SK-N-SH treated with all-trans-retinoic acid at 6 μM for 48 hours (cell line): ENCODE results near the gene LILRA1.
"Not testable (repeated sequence)": the region's sequence is repeated elsewhere in the genome, so short reads cannot be mapped to it uniquely, and the experiment has no call there.

Experiments used
- ATAC-seq: fragments of 200-7000 bp; cut with Tn5 transposase; 3 replicates; pipeline ENCODE4 v1.9.1; 2020; ENCODE audit warnings: mild to moderate bottlenecking, moderate library complexity
- ARNTL ChIP-seq: fragments of 450-650 bp; formaldehyde crosslinking; IDR thresholded peaks from 2 replicates; pipeline ENCODE4 v1.5.0; 2020; ENCODE audit warnings: low read depth, mild to moderate bottlenecking, moderate library complexity, borderline replicate concordance
- BACH2 ChIP-seq: fragments of 250-450 bp; sonication (Bioruptor Pico); IDR thresholded peaks from 2 replicates; pipeline ENCODE4 v1.9.0; 2021; ENCODE audit warnings: mild to moderate bottlenecking, borderline replicate concordance
- CSDC2 ChIP-seq: fragments of 250-450 bp; sonication (Bioruptor Pico); IDR thresholded peaks from 2 replicates; pipeline ENCODE4 v1.5.0; 2020; ENCODE audit warnings: mild to moderate bottlenecking, moderate library complexity
- ESRRG ChIP-seq: fragments of 250-450 bp; sonication (Bioruptor Pico); IDR thresholded peaks from 2 replicates; pipeline ENCODE4 v1.6.1; 2021; ENCODE audit warnings: mild to moderate bottlenecking
- GLIS3 ChIP-seq: fragments of 250-450 bp; sonication (Bioruptor Pico); IDR thresholded peaks from 2 replicates; pipeline ENCODE4 v1.5.0; 2020; ENCODE audit warnings: mild to moderate bottlenecking, moderate library complexity
- ISL1 ChIP-seq: fragments of 250-450 bp; sonication (Bioruptor Pico); IDR thresholded peaks from 2 replicates; pipeline ENCODE4 v2.1.2; 2022; ENCODE audit warnings: mild to moderate bottlenecking, moderate library complexity
- PATZ1 ChIP-seq: fragments of 250-450 bp; sonication (Bioruptor Pico); IDR thresholded peaks from 2 replicates; pipeline ENCODE4 v1.8.0; 2020; ENCODE audit warnings: mild to moderate bottlenecking, moderate library complexity, borderline replicate concordance
- PPARA ChIP-seq: fragments of 250-450 bp; sonication (Bioruptor Pico); IDR thresholded peaks from 2 replicates; pipeline ENCODE4 v1.5.0; 2020; ENCODE audit warnings: mild to moderate bottlenecking, borderline replicate concordance
- RARB ChIP-seq: fragments of 250-450 bp; sonication (Bioruptor Pico); IDR thresholded peaks from 2 replicates; pipeline ENCODE4 v1.8.0; 2021; ENCODE audit warnings: mild to moderate bottlenecking, moderate library complexity
- SNAI2 ChIP-seq: fragments of 250-450 bp; sonication (Bioruptor Pico); IDR thresholded peaks from 2 replicates; pipeline ENCODE4 v1.5.0; 2020; ENCODE audit warnings: mild to moderate bottlenecking, moderate library complexity
- TOX ChIP-seq: fragments of 250-450 bp; sonication (Bioruptor Pico); IDR thresholded peaks from 2 replicates; pipeline ENCODE4 v1.8.0; 2021; ENCODE audit warnings: mild to moderate bottlenecking, moderate library complexity, borderline replicate concordance
- TSHZ2 ChIP-seq: fragments of 250-450 bp; sonication (Bioruptor Pico); IDR thresholded peaks from 2 replicates; pipeline ENCODE4 v1.5.0; 2020; ENCODE audit warnings: mild to moderate bottlenecking, moderate library complexity
- ZC3H10 ChIP-seq: fragments of 250-450 bp; sonication (Bioruptor Pico); IDR thresholded peaks from 2 replicates; pipeline ENCODE4 v1.5.1; 2021; ENCODE audit warnings: mild to moderate bottlenecking, moderate library complexity
- ZFP3 ChIP-seq: fragments of 250-450 bp; sonication (Bioruptor Pico); IDR thresholded peaks from 2 replicates; pipeline ENCODE4 v1.5.0; 2020; ENCODE audit warnings: mild to moderate bottlenecking, moderate library complexity
- ZFP30 ChIP-seq: fragments of 450-650 bp; formaldehyde crosslinking; IDR thresholded peaks from 2 replicates; pipeline ENCODE4 v1.5.0; 2022; ENCODE audit warnings: mild to moderate bottlenecking, moderate library complexity
- ZNF70 ChIP-seq: fragments of 450-650 bp; formaldehyde crosslinking; IDR thresholded peaks from 2 replicates; pipeline ENCODE4 v1.5.0; 2020; ENCODE audit warnings: mild to moderate bottlenecking, moderate library complexity
- ZNF8 ChIP-seq: fragments of 450-650 bp; formaldehyde crosslinking; IDR thresholded peaks from 2 replicates; pipeline ENCODE4 v1.5.0; 2020; ENCODE audit warnings: mild to moderate bottlenecking, moderate library complexity
- TF ChIP-seq, protein P1 (sequence below): fragments of 250-450 bp; sonication (Bioruptor Pico); IDR thresholded peaks from 2 replicates; pipeline ENCODE4 v1.8.0; 2021; ENCODE audit warnings: low read depth, mild to moderate bottlenecking, moderate library complexity, borderline replicate concordance
- TF ChIP-seq, protein P2 (sequence below): fragments of 250-450 bp; sonication (Bioruptor Pico); IDR thresholded peaks from 2 replicates; pipeline ENCODE4 v1.5.1; 2020; ENCODE audit warnings: low read depth, mild to moderate bottlenecking, moderate library complexity
- TF ChIP-seq, protein P3 (sequence below): fragments of 250-450 bp; sonication (Bioruptor Pico); IDR thresholded peaks from 2 replicates; pipeline ENCODE4 v1.5.1; 2021; ENCODE audit warnings: mild to moderate bottlenecking, moderate library complexity

LILRA1 gene

DNA sequence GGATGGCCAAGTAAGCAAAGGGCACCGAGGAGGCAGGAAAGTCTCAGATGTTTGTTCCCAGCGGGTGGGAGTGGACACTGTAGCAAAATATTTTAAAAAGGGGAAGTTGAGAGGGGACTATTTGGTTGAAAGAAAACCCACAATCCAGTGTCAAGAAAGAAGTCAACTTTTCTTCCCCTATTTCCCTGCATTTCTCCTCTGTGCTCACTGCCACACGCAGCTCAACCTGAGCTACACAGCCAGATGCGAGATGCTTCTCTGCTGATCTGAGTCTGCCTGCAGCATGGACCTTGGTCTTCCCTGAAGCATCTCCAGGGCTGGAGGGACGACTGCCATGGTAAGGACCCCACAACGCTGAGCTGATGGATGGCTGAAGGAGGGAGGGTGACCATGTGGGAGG, at the start of gene LILRA1:
Gene LILRA1 (plus strand): TSS at position 188 of the 400 bp plus-strand sequence. CDS start 613 bp downstream, outside the sequence.
- not testable (repeated sequence) for ATAC-seq

DNA sequence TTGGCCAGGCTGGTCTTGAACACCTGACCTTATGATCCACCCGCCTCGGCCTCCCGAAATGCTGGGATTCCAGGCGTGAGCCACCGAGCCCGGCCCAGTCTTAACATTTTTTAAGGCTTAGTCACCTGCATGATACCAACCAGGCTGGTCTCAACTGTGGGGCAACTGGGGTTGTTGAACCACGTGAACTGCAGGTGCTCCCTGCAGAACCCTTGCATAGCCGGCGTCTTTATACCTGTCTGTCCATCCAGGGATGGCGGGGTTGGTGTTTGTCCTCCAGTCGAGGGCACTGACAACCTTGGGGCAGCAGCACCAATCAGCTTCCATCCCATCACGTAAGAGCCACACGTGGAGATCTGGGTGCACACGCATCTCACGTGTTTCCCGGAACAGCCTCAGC, 44.6 kb upstream of the LILRA1 start:
- TF ChIP-seq, protein P1, sequence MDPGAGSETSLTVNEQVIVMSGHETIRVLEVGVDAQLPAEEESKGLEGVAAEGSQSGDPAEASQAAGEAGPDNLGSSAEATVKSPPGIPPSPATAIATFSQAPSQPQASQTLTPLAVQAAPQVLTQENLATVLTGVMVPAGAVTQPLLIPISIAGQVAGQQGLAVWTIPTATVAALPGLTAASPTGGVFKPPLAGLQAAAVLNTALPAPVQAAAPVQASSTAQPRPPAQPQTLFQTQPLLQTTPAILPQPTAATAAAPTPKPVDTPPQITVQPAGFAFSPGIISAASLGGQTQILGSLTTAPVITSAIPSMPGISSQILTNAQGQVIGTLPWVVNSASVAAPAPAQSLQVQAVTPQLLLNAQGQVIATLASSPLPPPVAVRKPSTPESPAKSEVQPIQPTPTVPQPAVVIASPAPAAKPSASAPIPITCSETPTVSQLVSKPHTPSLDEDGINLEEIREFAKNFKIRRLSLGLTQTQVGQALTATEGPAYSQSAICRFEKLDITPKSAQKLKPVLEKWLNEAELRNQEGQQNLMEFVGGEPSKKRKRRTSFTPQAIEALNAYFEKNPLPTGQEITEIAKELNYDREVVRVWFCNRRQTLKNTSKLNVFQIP = no peak
- TF ChIP-seq ISL1 (CRISPR knock-in tag) (no peak), ZNF8 (no peak), GLIS3 (CRISPR knock-in tag) (no peak), ARNTL (CRISPR knock-in tag) (no peak), ZNF70 (CRISPR knock-in tag) (no peak), TSHZ2 (CRISPR knock-in tag) (no peak), BACH2 (CRISPR knock-in tag) (no peak), ZC3H10 (no peak), ESRRG (no peak), ZFP30 (CRISPR knock-in tag) (no peak), ZFP3 (CRISPR knock-in tag) (no peak), PATZ1 (CRISPR knock-in tag) (no peak), PPARA (CRISPR knock-in tag) (no peak), RARB (CRISPR knock-in tag) (no peak), TOX (no peak), SNAI2 (CRISPR knock-in tag) (no peak)
- TF ChIP-seq, protein P2, sequence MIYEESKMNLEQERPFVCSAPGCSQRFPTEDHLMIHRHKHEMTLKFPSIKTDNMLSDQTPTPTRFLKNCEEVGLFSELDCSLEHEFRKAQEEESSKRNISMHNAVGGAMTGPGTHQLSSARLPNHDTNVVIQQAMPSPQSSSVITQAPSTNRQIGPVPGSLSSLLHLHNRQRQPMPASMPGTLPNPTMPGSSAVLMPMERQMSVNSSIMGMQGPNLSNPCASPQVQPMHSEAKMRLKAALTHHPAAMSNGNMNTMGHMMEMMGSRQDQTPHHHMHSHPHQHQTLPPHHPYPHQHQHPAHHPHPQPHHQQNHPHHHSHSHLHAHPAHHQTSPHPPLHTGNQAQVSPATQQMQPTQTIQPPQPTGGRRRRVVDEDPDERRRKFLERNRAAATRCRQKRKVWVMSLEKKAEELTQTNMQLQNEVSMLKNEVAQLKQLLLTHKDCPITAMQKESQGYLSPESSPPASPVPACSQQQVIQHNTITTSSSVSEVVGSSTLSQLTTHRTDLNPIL = no peak
- no peak for ATAC-seq

DNA sequence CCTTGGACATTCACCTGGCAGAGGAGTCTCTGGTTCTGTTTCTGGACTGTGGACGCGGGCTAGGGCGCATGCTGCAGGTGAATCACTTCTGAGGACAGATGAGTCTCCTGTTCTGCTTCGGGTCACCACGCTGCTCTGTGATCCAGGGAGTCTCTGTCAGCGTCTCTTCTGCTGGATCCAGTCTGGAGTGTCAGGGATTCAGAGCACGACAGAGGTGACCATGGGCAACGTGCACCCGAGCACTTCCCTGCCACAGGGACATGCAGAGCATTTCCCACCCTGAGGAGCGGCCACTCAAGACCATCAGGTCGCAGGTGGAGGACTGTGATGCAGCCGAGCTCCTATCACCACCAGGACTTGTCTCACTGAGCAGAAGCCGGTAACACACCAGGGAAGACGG, 44.2 kb upstream of the LILRA1 start:
- ATAC-seq = no peak
- TF ChIP-seq, protein P2 = no peak
- TF ChIP-seq CSDC2 (CRISPR knock-in tag) (no peak), ZNF70 (CRISPR knock-in tag) (no peak), ZC3H10 (no peak), PATZ1 (CRISPR knock-in tag) (no peak), ZFP3 (CRISPR knock-in tag) (no peak), TOX (no peak), RARB (CRISPR knock-in tag) (no peak)
- TF ChIP-seq, protein P3, sequence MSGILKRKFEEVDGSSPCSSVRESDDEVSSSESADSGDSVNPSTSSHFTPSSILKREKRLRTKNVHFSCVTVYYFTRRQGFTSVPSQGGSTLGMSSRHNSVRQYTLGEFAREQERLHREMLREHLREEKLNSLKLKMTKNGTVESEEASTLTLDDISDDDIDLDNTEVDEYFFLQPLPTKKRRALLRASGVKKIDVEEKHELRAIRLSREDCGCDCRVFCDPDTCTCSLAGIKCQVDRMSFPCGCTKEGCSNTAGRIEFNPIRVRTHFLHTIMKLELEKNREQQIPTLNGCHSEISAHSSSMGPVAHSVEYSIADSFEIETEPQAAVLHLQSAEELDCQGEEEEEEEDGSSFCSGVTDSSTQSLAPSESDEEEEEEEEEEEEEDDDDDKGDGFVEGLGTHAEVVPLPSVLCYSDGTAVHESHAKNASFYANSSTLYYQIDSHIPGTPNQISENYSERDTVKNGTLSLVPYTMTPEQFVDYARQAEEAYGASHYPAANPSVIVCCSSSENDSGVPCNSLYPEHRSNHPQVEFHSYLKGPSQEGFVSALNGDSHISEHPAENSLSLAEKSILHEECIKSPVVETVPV (CRISPR knock-in tag) = no peak
